ENCODE results near the gene ING5.

The ING5 gene

DNA sequence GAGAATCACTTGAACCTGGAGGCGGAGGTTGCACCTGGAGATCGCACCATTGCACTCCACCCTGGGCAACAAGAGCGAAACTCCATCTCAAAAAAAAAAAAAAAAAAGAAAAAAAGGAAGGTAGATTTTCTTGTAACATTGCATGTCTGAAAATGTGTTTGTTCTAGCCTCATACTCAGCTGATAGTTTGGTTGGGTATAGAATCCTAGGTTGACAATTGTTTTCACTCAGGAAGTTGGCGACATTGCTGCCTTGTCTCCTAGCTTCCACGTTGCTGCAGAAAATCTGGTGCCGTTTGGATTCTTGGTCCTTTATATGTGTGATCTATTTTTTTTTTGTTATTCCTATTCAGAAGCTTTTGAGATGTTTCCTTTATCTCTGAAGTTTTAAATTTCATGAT, 4.7 kb downstream of the ING5 start:
- DNase-seq: no peak

DNA sequence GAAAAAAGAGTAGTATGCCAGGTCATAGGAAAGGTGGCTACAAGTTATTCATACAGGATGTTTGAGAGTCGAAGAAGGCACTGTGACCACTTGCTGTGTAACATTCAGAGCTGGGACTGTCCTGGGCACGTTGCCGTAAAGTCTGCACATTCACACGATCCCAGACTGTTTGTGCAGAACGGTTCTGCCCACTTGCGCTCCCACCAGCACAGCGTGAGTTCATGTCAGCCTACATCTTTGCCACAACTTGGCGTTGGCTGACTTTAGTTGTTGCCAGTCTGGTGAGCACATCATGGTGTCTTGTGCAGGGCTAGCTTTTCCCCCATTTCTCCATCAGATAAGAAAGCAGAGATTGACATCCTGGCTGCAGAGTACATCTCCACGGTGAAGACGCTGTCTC, 7.0 kb downstream of the ING5 start:
- DNase-seq: no peak

DNA sequence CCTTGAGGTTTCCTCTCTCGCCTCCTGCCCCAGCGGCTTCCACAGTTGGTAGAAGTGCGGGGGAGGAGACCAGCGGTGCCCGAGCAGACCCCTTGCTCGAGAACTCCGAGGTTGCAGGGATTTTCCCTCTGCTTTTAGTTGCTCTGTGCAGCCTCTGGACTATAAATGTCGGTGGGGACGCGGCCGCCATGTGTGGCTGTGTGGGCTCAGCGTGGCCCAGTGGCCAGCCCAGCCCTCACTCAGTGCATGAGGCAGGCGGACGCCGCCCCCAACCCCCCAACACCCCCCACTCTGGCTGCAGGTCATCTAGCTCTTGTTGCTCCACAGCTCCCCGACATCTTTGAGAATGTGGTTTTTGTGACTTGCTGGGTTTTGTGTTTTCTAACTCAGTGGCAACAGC, 17.3 kb downstream of the ING5 start:
- DNase-seq: no peak

DNA sequence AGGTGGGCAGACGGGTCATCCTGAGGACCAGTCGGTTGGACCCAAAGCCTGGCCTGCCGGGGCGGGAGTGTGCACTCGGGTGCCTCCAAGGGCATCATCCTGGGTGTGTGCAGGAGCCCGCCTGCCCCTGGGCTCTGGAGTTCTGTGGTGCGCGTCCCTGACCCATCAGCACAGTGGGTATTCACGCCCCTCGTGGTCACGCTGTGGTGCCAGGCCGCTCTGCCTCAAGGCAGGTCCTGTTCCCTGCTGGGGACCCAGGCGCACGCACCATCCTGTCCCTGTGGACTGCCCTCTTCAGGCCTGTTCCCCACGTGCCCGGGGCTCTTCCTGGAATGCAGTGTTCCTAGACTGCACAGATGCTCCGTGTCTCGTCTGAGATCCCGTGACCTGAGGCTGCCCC, 18.3 kb downstream of the ING5 start:
- no peak for DNase-seq

DNA sequence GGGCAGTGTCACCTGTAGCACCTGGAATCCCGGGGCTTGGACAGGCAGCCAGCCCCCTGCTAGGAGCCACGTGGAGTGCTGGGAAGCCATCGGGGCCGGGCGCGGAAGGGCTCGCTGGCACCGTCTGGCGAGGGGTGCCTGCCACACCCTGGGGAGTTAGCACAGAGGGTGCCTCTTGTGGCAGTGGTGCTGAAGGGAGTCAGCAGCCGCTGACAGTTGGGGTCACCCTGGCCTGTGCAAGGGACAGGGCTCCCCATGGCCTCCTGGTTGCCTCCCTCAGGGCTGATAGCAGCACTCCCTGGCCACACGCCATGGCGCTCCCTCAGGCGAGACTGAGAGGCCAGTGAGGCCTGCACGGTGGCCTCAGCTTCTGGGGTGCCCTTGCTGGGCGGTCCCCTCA, 18.7 kb downstream of the ING5 start:
- no peak for DNase-seq

DNA sequence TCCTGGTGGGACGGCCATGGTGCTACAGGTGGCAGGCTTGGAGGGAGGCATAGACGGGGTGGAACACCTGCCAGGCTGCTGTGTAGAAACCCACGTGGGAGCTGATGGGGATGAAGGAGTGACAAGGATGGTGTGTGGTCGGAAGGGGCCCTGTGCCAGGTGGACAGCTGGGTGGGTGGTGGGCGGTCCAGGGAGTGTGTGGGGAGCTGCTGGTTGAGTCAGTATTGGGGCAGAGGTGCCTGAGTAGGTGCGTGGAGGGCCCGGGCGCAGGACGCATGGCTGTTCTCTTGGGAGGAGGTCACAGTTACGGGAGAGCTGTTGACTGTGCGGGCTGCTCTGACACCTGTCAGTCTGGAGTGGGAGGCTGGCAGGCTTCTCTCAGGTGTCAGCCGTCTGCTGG, 20.0 kb downstream of the ING5 start:
- no peak for DNase-seq

DNA sequence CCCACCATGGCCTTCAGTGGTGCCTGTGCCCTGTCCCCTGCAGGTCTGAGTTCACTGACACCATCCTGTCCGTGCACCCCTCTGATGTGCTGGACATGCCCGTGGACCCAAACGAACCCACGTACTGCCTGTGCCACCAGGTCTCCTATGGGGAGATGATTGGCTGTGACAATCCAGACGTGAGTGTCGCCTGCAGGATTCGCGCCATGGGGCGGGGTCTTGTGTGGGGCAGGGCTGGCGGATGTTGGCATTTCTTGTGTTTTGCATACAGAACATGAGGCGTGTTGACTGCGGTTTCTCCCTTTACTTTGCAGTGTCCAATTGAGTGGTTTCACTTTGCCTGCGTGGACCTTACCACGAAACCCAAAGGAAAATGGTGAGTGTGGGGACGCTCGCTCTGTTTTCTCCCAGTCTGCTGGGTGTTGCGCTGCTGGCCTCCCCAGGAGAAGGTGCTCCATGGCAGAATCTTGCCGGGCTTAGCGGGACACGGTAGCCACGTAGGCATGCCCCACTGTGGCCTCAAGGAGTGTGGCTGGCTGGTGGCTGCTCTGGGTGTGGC, 21.1 kb downstream of the ING5 start:
- DNase-seq: no peak

DNA sequence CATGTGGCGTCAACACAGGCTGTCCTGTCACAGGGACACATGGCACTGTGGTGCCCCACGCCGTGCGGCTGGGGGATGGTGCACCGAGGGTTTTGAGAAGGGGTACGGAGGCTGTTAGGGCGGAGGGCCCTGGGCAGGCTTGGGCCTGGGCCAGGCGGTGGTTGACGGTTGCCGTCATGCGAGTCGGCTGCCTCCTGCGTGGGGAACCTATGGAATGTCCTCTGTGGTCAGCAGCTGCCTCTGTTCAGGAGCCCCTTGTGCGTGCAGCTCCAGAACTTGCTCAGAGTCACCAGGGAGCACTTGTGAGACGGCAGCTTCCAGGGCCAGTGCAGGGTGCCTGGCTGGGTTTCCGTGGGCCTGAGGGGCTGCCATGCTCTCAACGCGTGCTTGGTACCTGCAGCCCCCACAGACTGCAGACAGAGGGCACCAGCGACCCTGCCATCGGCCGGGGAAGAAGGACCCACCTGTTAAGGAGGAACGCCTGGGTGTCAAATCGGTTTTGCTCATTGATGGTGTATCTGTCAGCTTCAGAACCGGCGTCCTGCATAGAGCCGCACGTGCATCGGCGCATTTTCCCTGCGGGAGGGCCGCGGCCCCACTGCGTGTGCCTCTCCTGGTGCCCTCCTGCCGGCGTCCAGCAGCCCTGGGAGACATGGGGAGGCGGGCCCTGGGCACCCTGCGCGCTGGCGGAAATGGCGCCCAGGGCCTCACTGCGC, 22.6 kb downstream of the ING5 start:
- DNase-seq: no peak

DNA sequence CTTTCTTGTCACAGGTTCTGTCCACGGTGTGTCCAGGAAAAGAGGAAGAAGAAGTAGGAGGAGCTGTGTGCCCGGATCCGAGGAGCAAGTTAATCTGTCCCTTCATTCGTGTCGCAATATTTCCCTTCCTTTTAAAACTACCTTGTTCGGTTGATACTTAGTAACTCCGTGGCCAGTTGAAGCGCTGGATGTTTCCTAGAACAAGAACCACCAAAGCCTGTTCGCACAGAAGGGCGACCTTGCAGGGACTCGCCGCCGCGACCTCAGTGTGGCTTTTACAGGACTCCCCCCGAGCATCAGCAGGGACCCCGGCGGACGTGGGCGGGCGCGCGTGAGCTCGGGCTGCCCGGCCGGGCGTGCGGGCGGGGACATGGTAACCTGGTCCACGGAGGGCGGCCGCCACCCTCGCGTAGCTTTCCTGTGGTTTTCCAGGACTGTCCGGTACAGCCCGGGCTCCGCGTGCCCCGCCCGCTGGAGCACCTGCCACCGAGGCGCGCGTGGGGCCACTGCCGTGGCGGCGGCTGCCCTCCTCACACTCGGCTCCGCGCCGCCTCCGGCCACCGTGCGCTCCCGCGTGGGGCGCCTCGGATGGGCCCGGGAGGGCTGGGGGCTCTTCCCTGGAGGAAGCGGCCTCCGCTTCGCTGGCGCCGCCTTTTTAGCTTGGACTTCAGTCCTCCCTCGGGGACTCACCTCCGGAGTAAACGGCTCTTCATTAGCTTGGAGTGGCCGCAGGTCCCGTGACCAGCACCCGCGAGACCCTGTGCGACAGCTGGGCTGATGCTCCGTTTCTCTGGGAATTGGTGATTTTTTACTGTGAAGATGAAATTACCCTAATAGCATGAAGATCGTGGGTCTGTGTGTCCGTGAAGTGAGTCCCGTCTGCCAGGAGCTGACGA, 23.4 kb downstream of the ING5 start:
- no peak for DNase-seq

DNA sequence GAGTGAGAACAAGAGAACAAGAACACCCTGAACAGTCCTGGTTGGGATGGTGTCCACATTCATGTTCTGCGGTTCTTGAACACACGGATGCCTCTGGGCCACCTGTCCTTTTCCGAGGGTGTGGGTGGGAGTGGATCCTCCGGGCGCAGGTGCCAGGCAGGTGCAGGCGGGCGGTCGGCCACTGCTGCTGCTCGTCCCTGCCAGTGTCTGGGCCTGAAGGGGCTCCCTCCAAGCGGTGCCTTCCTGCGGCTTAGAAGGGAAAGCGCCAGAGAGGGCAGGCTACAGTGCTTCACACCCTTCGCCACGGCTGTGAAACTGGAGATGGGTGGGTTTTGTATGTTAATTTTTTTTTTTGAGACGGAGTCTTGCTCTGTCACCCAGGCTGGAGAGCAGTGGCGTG, 24.6 kb downstream of the ING5 start:
- no peak for DNase-seq

DNA sequence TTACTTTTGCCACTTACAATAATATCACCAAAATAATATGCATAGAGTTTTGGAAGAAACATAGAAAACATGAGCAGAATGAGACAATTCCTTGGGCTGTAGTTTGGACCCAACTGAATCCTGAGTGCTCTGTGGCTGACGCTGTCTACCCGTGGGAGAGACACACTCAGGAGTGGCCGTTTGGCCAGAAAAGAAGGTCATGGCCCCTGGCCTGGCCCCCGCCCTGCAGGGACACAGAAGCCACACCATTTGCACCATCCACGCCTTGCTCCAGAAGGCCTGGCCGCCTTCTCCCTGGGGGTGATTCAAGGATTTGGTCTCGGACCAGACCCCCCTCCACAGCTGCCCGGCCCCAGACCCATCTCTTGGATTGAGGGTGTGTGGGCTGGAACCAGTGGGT, 26.2 kb downstream of the ING5 start:
- DNase-seq: no peak

DNA sequence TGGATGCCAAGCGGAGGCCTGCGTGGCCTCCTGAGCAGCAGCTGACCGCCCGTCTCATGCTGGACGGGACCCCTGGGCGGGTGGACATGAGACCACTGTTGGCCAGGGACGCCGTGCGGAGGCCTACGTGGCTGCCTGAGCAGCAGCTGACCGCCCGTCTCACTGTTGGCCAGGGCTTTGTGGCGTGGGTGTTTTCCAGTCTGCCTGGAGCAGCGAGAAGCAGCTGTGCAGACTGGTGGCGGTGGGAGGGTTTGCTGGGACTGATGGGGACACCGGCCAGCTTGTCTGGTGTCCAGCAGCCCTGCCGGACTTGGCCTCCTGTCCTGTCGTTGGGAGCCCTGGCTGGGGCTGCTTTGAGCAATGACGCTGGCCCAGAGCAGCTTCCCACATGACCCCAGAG, 26.8 kb downstream of the ING5 start:
- no peak for DNase-seq

DNA sequence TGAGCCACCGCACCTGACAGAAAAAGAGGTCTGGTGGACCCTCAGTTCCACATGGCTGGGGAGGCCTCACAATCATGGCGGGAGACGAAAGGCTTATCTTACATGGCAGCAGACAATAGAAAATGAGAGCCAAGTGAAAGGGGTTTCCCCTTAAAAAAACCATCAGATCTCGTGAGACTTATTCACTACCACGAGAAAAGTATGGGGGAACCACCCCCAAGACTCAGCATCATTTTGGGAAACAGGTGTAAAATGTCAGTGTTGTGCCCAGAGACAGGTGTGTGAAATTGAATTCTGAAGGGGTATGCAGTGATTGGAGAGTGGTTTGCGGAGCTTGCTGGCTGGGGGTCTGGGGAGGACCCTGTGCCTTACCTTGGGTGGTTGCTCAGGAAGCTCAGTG, 28.0 kb downstream of the ING5 start:
- DNase-seq: no peak

DNA sequence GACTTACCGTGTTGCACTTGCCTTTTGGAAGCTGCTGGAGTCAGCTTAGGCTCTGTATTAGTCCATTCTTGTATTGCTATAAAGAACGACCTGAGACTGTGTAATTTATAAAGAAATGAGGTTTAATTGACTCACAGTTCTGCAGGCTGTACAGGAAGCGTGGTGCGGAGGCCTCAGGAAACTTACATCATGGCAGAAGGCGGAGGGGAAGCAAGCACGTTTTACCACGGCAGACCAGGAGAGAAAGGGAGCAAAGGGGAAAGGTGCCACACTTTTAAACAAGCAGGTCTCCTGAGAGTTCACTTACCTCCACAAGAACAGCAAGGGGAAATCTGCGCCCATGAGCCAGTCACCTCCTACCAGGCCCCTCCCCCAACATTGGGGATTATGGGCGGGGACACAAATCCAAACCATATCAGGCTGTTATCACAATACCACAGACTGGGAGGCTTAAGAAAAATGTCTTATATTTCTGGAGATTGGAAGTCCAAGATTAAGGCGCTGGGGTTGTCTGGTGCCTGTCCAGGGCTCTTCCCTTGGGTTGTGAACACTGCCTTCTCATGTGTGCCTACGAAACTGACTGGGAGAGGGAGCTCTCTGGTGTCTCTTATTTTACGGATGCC, 28.9 kb downstream of the ING5 start:
- no peak for DNase-seq

DNA sequence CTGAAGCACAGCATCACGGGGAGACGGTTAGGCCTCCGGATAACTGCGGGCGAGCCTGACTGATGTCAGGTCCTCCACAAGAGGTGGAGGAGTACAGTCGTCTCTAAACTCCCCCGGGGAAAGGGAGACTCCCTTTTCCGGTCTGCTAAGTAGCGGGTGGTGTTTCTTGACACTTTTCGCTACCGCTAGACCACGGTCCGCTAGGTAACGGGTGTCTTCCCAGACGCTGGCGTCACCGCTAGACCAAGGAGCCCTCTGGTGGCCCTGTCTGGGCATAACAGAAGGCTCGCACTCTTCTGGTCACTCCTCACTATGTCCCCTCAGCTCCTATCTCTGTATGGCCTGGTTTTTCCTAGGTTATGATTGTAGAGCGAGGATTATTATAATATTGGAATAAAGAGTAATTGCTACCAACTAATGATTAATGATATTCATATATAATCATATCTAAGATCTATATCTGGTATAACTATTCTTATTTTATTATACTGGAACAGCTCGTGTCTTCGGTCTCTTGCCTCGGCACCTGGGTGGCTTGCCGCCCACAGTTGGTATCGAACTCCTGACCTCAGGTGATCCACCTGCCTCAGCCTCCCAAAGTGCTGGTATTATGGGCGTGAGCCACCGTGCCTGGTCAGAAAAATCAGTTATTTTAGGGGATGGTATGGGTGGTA, 30.8 kb downstream of the ING5 start:
- peak; percentile 24 for DNase-seq

DNA sequence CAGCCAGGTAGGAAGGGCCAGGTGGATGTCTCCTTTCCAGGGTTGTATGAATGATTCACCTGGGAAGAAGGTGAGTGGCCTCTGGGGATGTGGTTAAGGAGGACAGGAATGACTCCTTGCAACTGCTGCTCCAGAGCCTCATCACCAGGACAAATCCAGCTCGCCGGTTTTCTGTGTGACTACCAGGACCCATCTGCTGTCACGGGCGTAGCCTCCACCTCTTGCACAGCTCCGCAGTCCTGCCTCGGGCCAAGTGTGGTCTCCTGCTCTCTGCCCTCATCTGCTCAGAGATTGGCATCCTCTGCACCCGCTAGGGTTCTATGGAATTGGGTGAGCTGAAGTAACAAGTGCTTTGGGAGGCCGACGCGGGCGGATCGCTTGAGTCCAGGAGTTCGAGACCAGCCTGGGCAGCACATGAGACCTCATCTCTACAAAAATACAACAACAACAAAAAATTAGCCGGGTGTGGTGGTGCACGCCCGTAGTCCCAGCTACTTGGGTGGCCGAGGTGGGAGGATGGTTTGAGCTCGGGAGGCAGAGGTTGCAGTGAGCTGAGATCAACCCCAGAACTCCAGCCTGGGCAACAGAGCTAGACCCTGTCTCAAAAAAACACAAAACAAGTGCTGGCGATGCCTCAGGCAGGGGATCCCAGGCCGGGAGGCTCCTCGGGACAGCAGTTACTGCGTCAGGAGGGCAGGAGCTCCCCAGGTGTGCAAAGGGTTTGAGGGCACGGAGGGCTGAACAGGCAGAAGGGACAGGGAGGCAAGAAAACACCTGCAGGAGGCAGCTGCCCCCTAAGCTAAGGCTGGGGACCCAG, 31.8 kb downstream of the ING5 start:
- DNase-seq: no peak

DNA sequence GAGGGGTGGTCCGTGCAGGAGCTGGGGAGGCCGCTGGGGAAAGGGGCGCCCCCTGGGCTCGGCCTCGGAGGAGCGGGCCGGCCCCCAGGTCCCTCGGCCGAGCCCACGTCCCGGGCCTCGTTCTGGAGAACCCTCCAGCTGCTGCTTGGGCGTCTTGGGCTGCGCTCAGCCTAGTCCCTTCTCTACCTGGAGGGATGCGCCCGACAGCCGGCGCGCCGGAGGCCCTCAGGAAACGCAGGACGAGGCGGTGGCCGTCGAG, 32.3 kb downstream of the ING5 start:
- DNase-seq: no peak

DNA sequence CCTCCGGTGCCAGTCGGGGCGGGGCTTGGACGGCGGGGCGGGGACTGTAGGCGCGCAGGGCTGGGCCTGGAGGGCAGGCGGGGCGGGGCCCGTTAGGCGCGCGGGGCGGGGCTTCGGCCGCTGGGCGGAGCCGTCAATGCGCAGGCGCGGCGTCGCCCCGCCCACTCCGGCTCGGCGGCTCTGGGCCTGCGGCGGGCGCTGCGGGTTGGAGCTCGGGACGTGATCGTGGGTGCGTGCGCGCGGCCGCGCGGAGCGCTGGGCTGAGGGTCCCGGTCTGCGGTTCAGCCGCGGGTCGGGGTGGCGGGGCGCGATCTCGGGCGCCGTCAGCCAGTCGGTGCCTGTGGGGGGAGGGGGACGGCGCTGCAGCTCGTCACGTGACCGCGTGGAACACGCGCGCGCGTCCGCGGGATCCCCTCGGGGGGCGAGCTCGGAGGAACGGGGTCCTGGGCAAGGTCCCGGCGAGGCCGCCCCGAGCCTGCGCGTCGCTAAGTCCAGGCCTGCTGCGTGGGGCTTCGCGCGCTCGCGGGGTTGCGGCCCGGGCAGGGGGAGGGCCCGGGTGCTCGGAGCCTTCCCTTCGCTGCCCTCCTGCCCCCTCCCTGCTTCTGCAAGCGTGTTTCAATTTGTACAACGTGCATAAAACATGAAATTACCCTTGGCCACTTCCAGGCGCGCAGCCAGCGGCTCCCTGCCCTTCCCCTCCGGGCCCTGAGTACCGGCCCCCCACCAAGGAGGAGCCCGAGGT, 32.8 kb downstream of the ING5 start, which contains the start of gene D2HGDH:
D2HGDH (plus strand) TSS at position 164 of the 742 bp plus-strand sequence. CDS start 595 bp downstream, outside the sequence.
- peak; percentile 84 for DNase-seq

DNA sequence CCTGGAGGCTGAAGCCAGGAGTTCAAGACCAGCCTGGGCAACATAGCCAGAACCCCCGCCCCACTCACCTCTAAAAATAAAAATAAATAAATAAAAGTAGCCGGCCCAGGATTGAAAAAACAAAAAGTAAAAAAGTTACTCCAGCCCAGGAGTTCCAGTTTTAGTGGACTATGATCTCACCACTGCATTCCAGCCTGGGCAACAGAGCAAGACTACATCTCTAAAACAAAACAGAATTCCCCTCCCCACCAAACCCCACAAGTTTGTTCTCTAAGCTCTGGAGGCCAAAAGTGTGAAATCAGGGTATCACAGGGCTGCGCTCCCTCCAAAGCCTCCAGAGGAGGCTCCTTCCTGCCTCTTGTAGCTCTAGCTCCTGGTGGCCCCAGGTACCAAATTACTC, 34.3 kb downstream of the ING5 start:
- no peak for DNase-seq

DNA sequence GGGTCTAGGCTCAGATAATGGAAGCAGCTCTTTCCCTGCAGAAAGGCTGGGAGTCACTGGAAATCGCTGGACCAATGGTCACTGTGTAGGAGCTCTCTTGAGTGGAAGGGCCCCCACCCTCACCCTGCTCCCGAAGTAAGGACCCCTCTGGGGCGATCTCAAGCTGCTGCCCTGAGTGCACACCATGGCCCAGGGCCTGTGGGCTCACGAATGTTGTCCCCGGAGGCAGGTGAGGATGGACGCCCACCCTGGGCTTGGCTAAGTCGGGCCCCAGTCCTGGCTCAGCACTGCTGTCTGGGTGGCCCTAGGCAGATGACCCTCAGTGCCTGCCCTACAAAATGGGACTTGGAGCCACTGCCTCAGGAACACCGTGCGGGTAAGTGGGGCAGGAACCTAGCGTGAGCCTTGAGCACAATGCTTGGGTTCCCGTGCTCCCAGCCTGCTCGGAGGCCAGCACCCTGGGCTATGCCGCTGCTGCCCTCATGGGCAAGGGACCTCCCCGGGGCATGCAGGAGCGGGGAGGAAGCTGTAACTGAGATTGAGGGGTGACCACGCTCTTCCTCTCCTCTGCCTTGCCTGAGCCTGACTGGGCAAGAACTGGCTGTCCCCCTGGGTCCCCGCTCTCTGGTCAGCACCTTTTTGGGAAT, 36.3 kb downstream of the ING5 start:
- no peak for DNase-seq

DNA sequence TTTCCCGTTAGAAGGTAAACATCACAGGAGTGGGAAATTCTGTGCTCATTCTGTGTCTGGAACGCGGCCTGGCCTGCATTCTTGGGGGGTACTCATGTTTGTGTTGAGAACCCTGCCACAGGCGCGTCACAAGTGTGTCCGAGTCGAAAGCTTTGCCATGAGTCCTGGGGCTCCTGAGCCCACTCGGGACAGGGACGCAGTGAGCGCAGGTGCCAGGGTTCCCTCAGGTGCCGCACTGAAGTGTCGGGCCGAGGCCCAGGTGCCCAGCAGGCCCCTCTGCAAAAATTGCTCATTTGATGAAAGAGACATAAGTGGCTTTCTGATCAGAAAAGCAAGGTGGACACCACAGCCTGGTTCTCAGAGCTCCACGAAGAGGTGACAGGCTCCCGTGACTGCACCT, 37.3 kb downstream of the ING5 start:
- DNase-seq: no peak
